HTERT RPE-1 (cell line): ENCODE data around the gene WDR5.

Experiments used
- in situ Hi-C: fragments of 300-500 bp; cut with MboI; formaldehyde crosslinking; loops from 4 replicates; pipeline ENCODE4 v1.14.3; 2020; ENCODE audit warnings: low sequenced_read_pairs

WDR5 gene

GRCh38 chr9:134172198-134173126 lies 36.6 kb downstream of the WDR5 start:
- in situ Hi-C loops: no loop called here

GRCh38 chr9:134173127-134174072 lies 37.5 kb downstream of the WDR5 start:
- in situ Hi-C loops: no loop called here

GRCh38 chr9:134174073-134174449 lies 38.2 kb downstream of the WDR5 start:
- in situ Hi-C loops: no loop called here

GRCh38 chr9:134174526-134175290 lies 38.8 kb downstream of the WDR5 start:
- in situ Hi-C loops: no loop called here

GRCh38 chr9:134175291-134175807 lies 39.5 kb downstream of the WDR5 start:
- in situ Hi-C loops: no loop called here

GRCh38 chr9:134175808-134176598 lies 40.1 kb downstream of the WDR5 start:
- in situ Hi-C loops: no loop called here

GRCh38 chr9:134176599-134176968 lies 40.7 kb downstream of the WDR5 start:
- in situ Hi-C loops: no loop called here

- in situ Hi-C loops: no loop called here
These were observed 41.3 kb downstream of the WDR5 start for GRCh38 chr9:134177186-134177585.

- in situ Hi-C loops: no loop called here
These were observed 41.9 kb downstream of the WDR5 start for GRCh38 chr9:134177624-134178393.

GRCh38 chr9:134178394-134178767 lies 42.5 kb downstream of the WDR5 start:
- in situ Hi-C loops: no loop called here

- in situ Hi-C loops: no loop called here
These were observed 43.1 kb downstream of the WDR5 start for GRCh38 chr9:134178768-134179551.

- in situ Hi-C loops: no loop called here
These were observed 43.7 kb downstream of the WDR5 start for GRCh38 chr9:134179595-134179917.

- in situ Hi-C loops: no loop called here
These were observed 44.3 kb downstream of the WDR5 start for GRCh38 chr9:134179918-134180785.

- in situ Hi-C loops: no loop called here
These were observed 45.1 kb downstream of the WDR5 start for GRCh38 chr9:134180786-134181647.

GRCh38 chr9:134181648-134182034 lies 45.8 kb downstream of the WDR5 start:
- in situ Hi-C loops: no loop called here

GRCh38 chr9:134182554-134183085 lies 46.7 kb downstream of the WDR5 start:
- in situ Hi-C loops: no loop called here
